Loucy (cell line): Measurements from ENCODE around the gene TRPM3.

Source experiments
- EZH2phosphoT487 ChIP-seq: fragments of 200-600 bp; IDR thresholded peaks from 2 replicates; pipeline ENCODE4 v1.6.1; 2018; ENCODE audit warnings: antibody characterized with exemption, mild to moderate bottlenecking, moderate library complexity, borderline replicate concordance
- TF ChIP-seq, protein P1 (sequence below): fragments of 200-600 bp; sonication (generic); conservative IDR thresholded peaks from 2 replicates; pipeline ENCODE4 v1.5.1; 2014; ENCODE audit warnings: mild to moderate bottlenecking, antibody characterized with exemption, low read length

DNA sequence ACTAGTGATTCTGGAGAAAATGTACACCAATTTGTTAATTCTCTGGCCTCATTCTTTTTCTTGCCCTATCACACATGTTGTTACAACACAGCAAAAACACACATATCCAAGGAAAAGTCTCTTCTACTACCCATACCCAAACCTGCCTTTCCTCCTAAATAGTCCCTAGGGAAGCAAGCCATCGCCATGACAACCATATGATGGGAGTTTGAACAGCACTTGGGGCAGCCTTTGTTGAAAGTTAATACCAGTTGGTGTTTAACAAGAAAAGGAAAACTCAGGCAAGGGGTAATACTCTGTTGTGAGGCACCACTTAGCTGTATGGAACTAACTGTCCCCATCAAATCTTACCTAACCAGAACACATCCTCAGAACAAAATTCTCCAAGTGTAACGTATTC, 1.7 kb downstream of the TRPM3 start:
- TF ChIP-seq EZH2phosphoT487 = no peak
- TF ChIP-seq, protein P1, sequence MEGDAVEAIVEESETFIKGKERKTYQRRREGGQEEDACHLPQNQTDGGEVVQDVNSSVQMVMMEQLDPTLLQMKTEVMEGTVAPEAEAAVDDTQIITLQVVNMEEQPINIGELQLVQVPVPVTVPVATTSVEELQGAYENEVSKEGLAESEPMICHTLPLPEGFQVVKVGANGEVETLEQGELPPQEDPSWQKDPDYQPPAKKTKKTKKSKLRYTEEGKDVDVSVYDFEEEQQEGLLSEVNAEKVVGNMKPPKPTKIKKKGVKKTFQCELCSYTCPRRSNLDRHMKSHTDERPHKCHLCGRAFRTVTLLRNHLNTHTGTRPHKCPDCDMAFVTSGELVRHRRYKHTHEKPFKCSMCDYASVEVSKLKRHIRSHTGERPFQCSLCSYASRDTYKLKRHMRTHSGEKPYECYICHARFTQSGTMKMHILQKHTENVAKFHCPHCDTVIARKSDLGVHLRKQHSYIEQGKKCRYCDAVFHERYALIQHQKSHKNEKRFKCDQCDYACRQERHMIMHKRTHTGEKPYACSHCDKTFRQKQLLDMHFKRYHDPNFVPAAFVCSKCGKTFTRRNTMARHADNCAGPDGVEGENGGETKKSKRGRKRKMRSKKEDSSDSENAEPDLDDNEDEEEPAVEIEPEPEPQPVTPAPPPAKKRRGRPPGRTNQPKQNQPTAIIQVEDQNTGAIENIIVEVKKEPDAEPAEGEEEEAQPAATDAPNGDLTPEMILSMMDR = no peak
